Activated CD8-positive, alpha-beta memory T cell treated with anti-CD3 and anti-CD28 coated beads, Interleukin-2, amount 50 U/mL, for 48 hours (primary cell): ENCODE results near the gene RSRC1.
"Not testable (repeated sequence)": the region's sequence is repeated elsewhere in the genome, so short reads cannot be mapped to it uniquely, and the experiment has no call there.

ENCODE experiments used
- DNase-seq: peaks from one replicate; pipeline ENCODE4 v3.0.0-alpha.2; 2020

The RSRC1 gene

DNA sequence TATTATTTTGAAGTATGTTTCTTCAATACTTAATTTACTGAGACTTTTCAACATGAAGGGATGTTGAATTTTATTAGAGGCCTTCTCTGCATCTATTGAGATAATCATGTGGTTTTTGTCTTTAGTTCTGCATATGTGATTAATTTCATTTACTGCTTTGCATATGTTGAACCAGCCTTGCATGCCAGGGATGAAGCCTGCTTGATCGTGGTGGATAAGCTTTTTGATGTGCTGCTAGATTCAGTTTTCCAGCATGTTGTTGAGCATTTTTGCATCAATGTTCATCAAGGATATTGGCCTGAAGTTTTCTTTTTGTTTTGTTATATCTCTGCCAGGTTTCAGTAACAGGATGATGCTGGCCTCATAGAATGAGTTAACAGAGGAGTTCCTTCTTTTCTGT lies 134.4 kb downstream of the RSRC1 start:
- no peak for DNase-seq

DNA sequence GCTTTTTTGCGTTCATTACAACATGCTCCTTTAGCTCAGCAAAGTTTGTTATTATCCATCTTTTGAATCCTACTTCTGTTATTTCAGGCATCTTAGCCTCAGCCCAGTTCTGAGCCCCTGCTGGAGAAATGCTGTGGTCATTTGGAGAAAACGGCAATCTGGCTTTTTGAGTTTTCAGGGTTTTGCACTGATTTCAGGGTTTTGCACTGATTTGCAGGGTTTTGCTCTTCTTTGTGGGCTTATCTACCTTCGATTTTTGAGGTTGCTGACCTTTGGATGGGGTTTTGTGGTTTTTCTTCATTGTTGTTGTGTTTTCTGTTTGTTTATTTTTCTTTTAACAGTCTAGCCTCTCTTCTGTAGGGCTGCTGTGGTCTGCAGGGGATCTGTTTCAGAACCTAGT lies 137.4 kb downstream of the RSRC1 start:
- no peak for DNase-seq

DNA sequence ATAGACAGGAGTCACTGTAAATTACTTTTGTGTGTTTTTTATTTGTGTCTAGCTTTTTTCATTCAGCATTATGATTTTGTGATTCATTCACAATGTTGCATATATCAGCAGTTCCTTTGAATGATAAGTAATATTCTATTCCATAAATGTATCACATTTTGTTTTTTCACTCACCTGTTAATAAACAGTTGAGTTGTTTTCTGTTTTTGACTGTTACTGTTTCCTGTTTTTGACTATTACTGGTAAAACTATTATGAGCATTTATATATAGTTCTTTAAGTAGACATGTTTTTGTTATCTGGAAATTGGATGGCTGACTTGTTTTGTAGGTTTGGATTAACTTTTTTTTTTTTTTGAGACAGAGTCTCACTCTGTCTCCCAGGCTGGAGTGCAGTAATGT lies 138.4 kb downstream of the RSRC1 start:
- DNase-seq: no peak

DNA sequence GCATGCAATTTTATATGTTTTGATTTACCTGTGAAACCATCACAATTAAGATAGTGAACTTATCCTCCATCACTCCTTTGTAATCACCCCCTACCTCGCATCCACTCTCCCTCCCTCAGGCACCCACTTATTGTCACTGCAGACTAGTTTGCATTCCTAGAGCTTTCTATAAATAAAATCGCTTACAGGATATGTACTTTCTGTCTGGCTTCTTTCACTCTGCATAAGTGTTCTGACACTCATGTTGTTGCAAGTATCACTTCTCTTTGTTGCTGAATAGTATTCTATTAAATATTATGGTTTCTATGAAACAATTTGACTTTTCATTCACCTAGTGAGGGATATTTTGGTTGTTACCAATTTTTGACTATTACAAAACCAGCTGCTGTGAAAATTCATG lies 139.3 kb downstream of the RSRC1 start:
- DNase-seq: no peak

DNA sequence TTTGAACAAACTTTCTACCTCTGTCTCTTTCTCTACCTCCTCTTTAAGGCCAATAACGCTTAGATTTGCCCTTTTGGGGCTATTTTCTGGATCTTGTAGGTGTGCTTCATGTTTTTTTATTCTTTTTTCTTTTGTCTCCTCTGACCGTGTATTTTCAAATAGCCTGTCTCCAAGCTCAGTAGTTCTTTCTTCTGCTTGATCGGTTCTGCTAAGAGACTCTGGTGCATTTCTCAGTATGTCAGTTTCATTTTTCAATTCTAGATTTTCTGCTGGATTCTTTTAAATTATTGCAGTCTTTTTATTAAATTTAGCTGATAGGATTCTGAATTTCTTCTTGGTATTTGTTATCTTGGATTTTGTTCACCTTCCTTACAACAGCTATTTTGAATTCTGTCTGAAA lies 148.7 kb downstream of the RSRC1 start:
- DNase-seq: no peak

DNA sequence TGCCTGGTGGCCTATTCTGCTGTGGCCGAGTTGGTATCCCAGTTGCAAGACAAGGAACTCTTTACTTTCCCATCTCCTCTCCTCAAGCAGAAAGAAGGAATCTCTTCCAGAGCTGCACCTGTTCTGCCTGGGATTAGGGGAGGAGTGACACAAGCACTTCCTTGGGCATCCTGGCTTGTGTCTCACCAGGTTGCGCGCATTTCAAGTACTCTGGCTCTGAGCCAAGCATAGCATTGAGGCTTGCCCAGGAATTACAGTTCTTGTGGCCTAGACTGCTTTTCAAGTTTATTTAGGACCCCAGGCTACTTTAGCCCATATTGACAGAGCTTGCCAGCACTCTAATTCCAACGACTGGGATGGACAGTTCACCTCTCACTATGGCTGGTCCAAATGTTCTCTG lies 150.5 kb downstream of the RSRC1 start:
- DNase-seq: no peak

DNA sequence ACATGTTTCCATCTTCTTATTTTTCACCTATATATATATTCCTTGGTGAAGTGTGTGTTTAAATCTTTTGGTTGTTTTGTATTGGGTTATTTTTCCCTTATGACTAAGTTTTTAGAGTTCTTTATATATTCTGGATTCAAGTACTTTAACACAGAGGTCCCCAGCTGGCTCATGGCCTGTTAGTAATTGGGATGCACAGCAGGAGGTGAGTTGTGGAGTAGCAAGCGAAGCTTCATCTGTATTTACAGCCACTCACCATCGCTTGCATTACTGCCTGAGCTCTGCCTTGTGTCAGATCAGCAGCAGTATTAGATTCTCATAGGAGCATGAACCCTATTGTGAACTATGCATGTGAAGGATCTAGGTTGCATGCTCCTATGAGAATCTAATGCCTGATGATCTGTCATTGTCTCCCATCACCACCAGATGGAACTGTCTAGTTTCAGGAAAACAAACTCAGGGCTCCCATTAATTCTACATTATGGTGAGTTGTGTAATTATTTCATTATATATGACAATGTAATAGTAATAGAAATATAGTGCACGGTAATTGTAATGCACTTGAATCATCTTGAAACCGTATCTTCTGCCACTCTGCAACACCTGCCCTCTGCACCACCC lies 151.6 kb downstream of the RSRC1 start:
- no peak for DNase-seq

DNA sequence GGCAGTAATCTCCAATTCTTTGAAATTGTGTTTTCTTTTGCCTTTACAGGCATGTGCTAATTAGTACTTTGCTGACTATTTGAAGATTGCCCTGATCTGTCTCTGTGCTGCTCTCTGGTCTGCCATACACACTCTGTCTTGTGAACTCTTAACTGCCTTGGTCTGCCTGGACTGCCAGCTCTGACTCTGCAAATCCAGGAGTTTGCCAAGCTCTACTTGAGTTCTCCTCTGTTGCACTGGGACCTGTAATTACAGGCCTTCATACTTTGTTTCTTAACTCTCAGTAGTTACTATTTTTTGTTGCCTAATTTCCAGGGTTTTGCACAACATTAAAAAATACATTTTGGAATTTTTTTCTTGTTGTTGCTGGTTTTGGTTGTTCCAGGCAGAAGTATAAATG lies 155.0 kb downstream of the RSRC1 start:
- DNase-seq: no peak

DNA sequence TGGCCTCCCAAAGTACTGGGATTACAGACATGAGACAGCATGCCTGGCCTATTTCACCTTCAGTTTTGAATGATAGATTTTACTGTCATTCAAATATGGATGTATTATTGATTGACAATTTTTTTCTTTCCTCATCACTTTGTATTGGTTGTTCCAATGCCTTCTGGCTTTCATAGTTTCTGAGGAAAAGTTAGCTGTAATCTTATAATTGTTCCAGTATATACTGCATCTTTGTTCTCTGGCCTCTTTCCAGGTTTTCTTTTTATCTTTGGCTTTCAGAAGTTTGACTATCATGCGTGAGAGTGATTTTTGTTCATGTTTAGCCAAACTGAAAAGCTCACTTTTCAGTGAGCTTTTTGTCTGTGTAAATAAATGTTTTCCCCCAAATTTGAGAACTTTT lies 157.1 kb downstream of the RSRC1 start:
- no peak for DNase-seq

DNA sequence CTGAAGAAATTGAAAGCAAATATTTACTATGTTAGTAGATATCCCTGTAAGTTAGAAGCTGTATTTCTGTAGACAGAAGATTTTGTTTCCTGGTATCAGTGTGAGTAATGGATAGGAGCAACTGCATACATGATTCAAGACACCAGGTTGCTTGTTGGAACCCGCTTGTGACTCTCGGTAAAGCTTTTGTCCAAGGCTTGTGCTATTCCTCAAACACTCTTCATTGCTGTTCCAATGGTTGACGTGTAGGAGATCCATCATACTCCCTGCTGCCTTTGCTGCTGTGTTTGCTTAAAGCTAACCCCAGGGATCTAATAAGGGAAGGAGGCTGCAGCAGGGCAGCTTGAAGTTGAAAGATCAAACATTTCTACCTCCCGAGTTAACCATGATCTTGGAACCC lies 160.1 kb downstream of the RSRC1 start:
- no peak for DNase-seq

DNA sequence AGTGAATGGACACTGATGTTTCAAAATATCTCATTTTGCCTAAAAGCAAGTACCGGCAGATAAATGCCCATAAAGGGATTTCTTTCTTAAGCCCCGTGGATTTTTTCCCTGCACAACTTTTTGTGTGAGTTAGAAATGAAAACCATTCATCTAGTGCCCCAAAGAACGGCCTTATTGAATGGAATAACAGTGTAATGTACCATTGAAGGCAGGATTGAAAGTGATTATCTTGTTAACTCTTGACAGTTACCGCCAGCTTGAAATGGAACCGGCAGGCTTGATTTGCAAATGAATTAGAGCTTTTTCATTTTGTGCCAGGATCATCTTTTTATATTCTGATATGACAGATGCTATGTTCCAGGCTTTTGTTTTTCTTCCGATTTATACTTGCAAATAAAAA lies 162.2 kb downstream of the RSRC1 start:
- DNase-seq: no peak

DNA sequence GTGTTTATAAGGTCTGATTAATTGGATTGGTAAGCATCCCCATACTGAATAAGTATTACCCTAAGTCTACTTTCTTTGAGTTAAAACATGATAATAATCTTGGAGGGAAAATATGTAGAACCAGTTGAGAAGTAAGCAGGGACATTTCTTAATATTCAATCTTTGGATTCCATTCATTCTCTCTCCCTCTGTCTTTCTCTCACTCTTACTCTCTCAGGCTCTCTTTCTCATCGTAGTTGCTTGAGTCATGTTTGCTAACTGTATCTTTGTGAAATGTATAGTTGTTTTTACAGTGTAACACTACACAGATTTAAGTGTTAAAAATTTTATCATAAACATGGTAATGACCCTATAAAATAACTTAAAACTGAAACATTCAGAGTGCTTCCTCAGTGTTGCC lies 163.8 kb downstream of the RSRC1 start:
- DNase-seq: no peak

DNA sequence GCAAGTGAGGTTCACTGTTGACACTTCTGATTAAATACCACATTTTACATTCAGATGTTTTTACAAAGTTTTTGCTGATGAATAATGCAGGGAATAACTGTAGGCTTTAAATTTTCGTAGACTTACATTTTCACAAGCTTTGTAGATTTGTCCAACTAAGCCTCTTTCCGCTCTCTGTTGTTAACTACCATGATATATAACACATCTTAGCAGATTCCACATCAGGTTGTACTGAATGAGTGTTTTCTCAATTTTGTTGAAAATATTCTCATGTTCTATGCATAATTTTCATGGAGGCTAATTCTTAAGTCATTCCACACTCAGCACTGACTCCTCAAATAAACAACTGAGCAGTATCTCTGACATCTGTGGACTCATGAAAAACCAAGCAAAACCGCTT lies 168.3 kb downstream of the RSRC1 start:
- no peak for DNase-seq

DNA sequence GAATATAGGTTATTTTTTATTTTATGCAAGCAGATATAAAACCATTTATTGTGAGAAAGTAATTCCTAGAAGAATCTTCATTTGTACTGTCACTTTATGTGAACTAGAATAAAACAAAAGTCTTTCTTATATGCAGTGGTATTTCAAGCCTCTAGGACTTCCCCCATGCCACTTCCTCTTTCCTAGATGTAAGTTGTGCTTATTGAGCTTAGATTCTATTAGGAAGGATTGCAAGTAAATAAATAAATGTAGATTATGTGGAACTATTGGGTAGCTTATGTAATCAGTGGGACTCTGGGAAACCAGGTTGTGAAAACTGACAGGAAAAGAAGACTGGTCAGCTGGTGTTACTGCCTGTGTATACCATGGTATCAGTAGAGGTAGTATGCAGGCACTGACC lies 169.7 kb downstream of the RSRC1 start:
- DNase-seq: no peak

DNA sequence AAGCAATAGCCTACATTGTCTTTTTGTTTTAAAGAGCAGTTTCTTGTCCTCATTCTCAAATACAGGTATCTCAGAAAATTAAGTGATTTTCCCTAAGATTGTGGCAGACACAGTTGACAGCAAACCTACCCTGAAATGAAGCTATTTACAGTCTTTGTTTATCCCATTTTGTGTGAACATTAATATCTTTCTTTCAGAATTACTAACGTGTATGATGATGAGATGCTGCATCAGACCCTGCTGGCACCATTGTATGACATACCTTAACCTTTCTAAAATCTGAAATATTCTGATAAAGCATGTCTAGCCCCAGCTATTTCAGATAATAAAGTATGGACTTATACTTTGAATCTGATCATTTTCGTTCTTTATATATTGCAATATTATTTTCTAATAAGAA lies 185.9 kb downstream of the RSRC1 start:
- no peak for DNase-seq

DNA sequence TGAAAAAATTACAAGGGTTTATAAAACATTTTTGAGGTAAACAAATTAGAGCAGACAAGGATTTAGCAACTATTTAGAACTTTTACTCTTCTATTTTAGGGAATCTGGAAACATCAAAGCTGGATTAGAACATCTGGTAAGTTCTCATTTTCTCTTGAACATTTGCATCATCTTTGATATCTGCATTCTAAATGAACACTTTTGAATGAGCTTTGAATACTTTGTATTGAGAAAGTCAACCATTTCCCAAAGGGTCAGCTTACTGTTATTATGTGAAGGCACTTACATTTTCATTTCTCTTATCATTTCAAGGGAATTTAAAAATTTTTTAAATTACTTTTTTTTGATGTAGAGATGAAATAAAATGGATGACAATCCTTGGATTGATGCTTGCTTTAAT lies 188.1 kb downstream of the RSRC1 start:
- DNase-seq: no peak

DNA sequence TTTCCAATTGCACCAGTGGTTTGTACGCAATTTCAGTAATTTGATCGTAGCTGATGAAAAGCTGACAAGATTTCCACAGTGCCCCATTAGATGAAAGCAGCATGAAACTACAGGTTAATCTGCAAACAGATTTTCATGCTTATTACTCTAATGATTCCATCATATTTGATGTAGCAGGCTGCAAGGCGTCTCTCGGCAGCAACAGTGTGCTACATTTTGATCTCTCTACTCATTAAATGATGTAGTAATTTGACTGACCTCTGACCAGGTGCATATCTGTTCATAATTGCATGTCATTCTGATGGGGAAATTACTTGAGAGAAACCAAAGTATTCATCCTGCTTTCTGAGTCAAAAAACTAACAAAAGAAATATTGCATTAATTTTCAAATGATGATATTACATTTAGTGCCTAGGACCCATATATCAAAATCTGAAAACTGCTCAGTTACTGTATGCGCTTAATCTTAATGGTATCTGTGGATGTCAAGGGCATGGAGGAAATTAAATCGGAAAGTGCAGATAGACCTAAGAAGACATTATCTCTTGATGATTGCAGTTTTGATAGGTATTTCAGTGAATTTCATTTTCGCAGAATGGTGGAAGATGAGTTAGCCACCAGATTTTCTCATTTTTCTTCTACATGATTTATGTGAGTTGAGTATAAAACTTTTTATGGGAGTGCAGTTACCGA lies 198.5 kb downstream of the RSRC1 start:
- DNase-seq: no peak

DNA sequence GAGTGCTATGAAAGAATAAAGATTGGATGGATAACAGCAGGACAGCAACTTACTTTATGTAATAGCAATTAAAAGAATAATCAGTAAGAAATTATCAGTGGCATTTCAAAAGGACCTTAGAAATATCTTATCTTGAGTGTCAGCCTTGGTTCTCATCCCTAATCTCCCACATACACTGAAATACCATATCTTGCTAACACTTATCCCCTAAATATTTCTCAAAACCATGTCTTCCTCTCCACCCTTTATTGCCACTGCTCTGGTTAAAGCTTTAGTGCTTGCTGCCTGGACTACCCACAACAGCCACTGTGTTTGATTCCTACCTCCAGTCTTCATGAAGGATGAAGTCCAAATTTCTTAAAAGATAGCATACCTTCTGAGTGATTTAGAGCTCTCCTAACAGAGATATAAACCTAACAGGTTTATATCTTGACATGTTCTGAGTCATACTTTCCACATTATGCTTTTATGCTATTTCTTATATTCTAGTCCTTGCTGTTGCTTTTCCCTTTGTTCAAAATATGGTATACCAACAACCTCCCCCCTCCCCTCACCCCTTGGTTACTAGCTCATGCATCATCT lies 202.8 kb downstream of the RSRC1 start:
- no peak for DNase-seq

DNA sequence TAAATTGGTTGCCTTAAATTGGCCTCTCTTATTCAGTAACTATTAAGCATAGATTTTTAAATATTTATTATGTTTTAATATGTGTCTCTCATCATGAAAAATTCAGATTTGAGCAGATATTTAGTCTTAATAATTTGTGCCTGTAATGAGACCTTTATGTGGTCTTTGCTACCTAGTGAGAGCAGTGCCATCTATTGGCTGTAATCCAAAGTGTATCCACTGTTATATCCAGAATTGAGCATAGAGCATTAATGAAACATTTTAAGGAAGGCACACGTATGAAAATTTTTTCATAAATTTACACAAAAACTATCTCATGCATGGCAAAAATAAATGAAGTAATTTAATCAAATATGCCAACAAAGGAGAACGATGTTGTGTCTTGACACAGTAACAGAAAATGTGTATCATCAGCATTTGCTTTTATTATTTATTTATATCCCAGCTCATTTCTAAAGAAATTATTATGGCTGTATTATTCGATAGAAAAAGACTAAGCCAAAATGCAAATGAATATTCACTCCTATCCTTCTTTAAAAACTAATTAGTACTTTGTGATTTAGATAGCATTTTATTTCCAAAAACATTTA lies 203.5 kb downstream of the RSRC1 start:
- no peak for DNase-seq

DNA sequence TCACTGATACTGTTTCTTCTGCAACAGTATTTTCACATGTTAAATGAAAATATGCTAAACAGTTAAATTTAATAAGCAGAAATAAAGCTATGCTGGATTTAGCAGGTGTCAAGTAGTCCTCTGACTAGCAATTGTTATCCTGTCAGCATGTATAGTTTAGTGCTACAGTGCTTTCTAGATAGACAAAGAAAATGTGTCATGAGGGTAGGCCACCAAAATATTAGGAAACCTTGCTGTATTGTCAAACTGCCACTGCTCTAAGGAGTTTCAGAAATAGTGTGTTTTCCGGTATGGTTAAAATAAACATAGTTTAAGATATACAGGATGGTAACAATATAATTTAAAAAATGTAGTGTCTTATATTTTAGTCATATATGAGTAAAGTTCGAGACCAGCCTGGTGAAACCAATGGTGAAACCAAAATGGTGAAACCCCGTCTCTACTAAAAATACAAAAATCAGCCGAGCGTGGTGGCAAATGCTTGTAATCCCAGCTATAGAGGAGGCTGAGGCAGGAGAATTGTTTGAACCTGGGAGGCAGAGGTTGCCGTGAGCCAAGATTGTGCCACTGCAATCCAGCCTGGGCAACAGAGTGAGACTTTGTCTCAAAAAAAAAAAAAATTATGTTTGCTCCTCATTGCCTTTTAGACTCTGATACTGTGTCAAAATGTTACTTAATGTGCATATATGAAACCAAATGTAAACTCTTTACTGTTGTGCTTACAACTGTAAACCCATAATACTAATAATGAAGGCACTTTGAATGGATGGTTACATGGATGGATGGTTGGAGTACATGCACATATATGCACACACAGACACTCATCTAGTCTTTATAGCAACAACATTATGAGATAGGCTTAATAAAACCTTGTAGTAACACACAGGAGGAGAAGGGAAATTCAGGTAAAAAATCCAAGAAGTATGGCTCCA lies 204.8 kb downstream of the RSRC1 start:
- no peak for DNase-seq

DNA sequence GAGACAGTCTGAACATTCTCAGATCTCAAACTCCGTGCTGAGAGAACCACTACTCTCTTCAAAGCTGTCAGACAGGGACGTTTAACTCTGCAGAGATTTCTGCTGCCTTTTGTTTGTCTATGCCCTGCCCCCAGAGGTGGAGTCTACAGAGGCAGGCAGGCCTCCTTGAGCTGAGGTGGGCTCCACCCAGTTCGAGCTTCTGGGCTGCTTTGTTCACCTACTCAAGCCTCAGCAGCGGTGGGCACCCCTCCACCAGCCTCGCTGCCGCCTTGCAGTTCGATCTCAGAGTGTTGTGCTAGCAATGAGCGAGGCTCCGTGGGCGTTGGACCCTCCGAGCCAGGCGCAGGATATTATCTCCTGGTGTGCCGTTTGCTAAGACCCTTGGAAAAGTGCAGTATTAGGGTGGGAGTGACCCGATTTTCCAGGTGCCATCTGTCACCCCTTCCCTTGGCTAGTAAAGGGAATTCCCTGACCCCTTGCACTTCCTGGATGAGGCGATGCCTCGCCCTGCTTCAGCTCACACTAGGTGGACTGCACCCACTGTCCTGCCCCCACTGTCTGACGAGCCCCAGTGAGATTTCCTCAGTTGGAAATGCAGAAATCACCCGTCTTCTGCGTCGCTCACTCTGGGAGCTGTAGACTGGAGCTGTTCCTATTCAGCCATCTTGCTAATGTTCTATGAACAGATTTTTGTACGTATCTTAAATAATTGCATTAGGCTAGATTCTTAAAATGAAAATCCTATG lies 220.0 kb downstream of the RSRC1 start:
- not testable (repeated sequence) for DNase-seq

DNA sequence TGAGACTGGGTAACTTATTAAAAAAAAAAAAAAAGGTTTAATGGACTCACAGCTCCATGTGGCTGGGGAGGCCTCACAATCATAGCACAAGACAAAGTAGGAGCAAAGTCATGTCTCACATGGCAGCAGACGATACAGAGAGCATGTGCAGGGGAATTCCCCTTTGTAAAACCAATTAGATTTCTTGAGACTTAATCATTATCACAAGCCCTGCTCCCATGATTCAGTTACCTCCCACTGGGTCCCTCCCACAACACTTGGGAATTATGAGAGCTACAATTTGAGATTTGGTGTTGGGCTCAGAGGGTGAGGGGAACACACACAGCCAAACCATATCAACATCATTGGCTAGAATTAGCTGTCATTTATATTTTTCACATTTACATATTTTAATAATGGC lies 221.0 kb downstream of the RSRC1 start:
- no peak for DNase-seq

DNA sequence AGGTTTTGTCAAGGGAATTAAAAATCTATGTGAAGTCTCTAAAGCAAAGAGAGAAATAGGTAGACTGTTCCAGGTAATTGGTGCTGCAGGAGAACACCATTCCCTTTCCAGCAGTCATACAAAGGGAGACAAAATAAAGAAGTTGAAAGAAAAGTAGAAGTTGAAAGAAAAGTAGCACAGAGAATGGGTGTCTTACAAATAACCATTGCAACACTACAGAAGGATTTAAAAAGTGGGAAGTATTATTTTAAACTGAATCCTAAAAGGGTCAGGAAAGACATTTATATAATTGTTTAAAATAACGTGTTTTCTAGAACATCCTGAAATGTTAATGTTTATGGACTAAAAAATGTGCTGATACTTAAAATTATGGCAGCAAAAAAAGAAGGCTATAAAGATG lies 223.8 kb downstream of the RSRC1 start:
- no peak for DNase-seq
